ENCODE measurements around the gene POMT1.
A peak's percentile ranks its signal among the peaks of the same experiment; 100 is the strongest.

POMT1 gene

GRCh38 chr9:131477367-131477766 is 25.4 kb upstream of the POMT1 start:
- DNase-seq (ENCODE audit: low spot score), result no peak

- no peak for DNase-seq (ENCODE audit: low spot score)
Observed at GRCh38 chr9:131477816-131478419, 24.8 kb upstream of the POMT1 start.

GRCh38 chr9:131478421-131478868 is 24.3 kb upstream of the POMT1 start:
- peak; percentile 77 for DNase-seq (ENCODE audit: low spot score)

- DNase-seq (ENCODE audit: low spot score), result no peak
Observed at GRCh38 chr9:131478911-131479310, 23.8 kb upstream of the POMT1 start.

- DNase-seq (ENCODE audit: low spot score), result no peak
Observed at GRCh38 chr9:131480258-131480657, 22.5 kb upstream of the POMT1 start.

- no peak for DNase-seq (ENCODE audit: low spot score)
Observed at GRCh38 chr9:131481441-131482342, 21.0 kb upstream of the POMT1 start.

- no peak for DNase-seq (ENCODE audit: low spot score)
Observed at GRCh38 chr9:131482343-131483006, 20.2 kb upstream of the POMT1 start.

GRCh38 chr9:131483319-131484050 is 19.2 kb upstream of the POMT1 start:
- DNase-seq (ENCODE audit: low spot score), result no peak

- no peak for DNase-seq (ENCODE audit: low spot score)
Observed at GRCh38 chr9:131484051-131484445, 18.7 kb upstream of the POMT1 start.

GRCh38 chr9:131484560-131485185 is 18.0 kb upstream of the POMT1 start:
- no peak for DNase-seq (ENCODE audit: low spot score)

- no peak for DNase-seq (ENCODE audit: low spot score)
Observed at GRCh38 chr9:131485206-131485605, 17.5 kb upstream of the POMT1 start.

GRCh38 chr9:131485728-131486422 is 16.8 kb upstream of the POMT1 start:
- no peak for DNase-seq (ENCODE audit: low spot score)

GRCh38 chr9:131487001-131487400 is 15.7 kb upstream of the POMT1 start:
- no peak for DNase-seq (ENCODE audit: low spot score)

GRCh38 chr9:131487621-131488031 is 15.1 kb upstream of the POMT1 start:
- DNase-seq (ENCODE audit: low spot score), result no peak

GRCh38 chr9:131490514-131490913 is 12.2 kb upstream of the POMT1 start:
- no peak for DNase-seq (ENCODE audit: low spot score)

GRCh38 chr9:131491001-131491710 is 11.6 kb upstream of the POMT1 start:
- DNase-seq (ENCODE audit: low spot score), result no peak

- DNase-seq (ENCODE audit: low spot score), result no peak
Observed at GRCh38 chr9:131492070-131492469, 10.6 kb upstream of the POMT1 start.

GRCh38 chr9:131494296-131494870 is 8.3 kb upstream of the POMT1 start:
- no peak for DNase-seq (ENCODE audit: low spot score)

GRCh38 chr9:131495785-131496184 is 6.9 kb upstream of the POMT1 start:
- no peak for DNase-seq (ENCODE audit: low spot score)

GRCh38 chr9:131496844-131497405 is 5.8 kb upstream of the POMT1 start:
- DNase-seq (ENCODE audit: low spot score), result no peak
